Panc1 (cell line): ENCODE results near the gene EFTUD2. TPM values are rescaled to one million over a fixed set of nuclear protein-coding genes. Genes with fewer than 3 reads are reported as not detected.

ENCODE experiments used
- ATAC-seq: fragments of 200-7000 bp; cut with Tn5 transposase; 2 replicates; pipeline ENCODE4 v1.9.1; 2020; ENCODE audit warnings: mild to moderate bottlenecking, moderate library complexity
- BruUV-seq: library from RNA; stranded (reverse); fragments of 400-500 nt; replicated peaks from 2 replicates; lab custom pipeline; 2021; lab: Mats Ljungman, UMichigan
- CTCF ChIA-PET: fragments of 300-600 bp; sonication (Branson Sonifier 250); formaldehyde crosslinking; loops from one replicate; lab custom pipeline; 2022; ENCODE audit warnings: antibody characterized with exemption; lab: Charles Lee
- POLR2A ChIA-PET: fragments of 300-600 bp; sonication (Branson Sonifier 250); formaldehyde crosslinking; loops from one replicate; lab custom pipeline; 2022; ENCODE audit warnings: antibody characterized with exemption; lab: Charles Lee
- DNase-seq: peaks from one replicate; pipeline ENCODE4 v3.0.0-alpha.2; 2010; ENCODE audit warnings: low read depth, low spot score
- H3K27ac ChIP-seq: 2 replicates; pipeline ENCODE4 v1.5.1; 2011; ENCODE audit warnings: mild to moderate bottlenecking, low read length, inconsistent platforms
- H3K27me3 ChIP-seq: fragments of 200-500 bp; sonication (Bioruptor generic); 2 replicates; pipeline ENCODE4 v1.6.0; 2014; ENCODE audit warnings: low read length, inconsistent platforms; ENCODE audit not compliant: control insufficient read depth, insufficient read depth
- H3K36me3 ChIP-seq: fragments of 200-500 bp; sonication (Bioruptor generic); 2 replicates; pipeline ENCODE4 v1.5.1; 2014; ENCODE audit warnings: inconsistent platforms, mild to moderate bottlenecking, low read length, moderate library complexity; ENCODE audit not compliant: control insufficient read depth, insufficient read depth
- H3K4me1 ChIP-seq: 2 replicates; pipeline ENCODE4 v1.5.1; 2011; ENCODE audit warnings: inconsistent platforms, mild to moderate bottlenecking, low read length, moderate library complexity; ENCODE audit not compliant: control insufficient read depth, insufficient read depth
- H3K4me3 ChIP-seq, 2 experiments: 2 replicates each; pipeline ENCODE4 v1.5.1; 2011 to 2012; ENCODE audit warnings: low read depth in 2 of 2, low read length in 2 of 2, mild to moderate bottlenecking in 2 of 2, inconsistent platforms in 1 of 2, moderate library complexity in 1 of 2
- H3K9me3 ChIP-seq: fragments of 200-500 bp; sonication (Bioruptor generic); 2 replicates; pipeline ENCODE4 v1.5.1; 2014; ENCODE audit warnings: low read depth, mild to moderate bottlenecking, inconsistent platforms, low read length, moderate library complexity; ENCODE audit not compliant: control insufficient read depth, insufficient read depth
- CTCF ChIP-seq: fragments of 450-650 bp; IDR thresholded peaks from 2 replicates; pipeline ENCODE4 v1.5.1; 2017; ENCODE audit warnings: mild to moderate bottlenecking
- POLR2AphosphoS5 ChIP-seq: IDR thresholded peaks from 2 replicates; pipeline ENCODE4 v1.6.1; 2012; ENCODE audit warnings: mild to moderate bottlenecking, low read depth, low read length, moderate library complexity
- REST ChIP-seq, 2 experiments: IDR thresholded peaks; 2 replicates each; pipeline ENCODE4 v1.6.1; 2011 to 2012; ENCODE audit warnings: low read depth in 2 of 2, control low read depth in 1 of 2, low read length in 1 of 2, mild to moderate bottlenecking in 1 of 2, moderate library complexity in 1 of 2; ENCODE audit not compliant: insufficient read depth in 1 of 2
- SIN3A ChIP-seq: IDR thresholded peaks from 2 replicates; pipeline ENCODE4 v1.6.1; 2012; ENCODE audit warnings: low read depth, mild to moderate bottlenecking, low read length, moderate library complexity, borderline replicate concordance; ENCODE audit not compliant: insufficient read depth
- TCF7L2 ChIP-seq: IDR thresholded peaks from 2 replicates; pipeline ENCODE4 v1.6.1; 2011; ENCODE audit warnings: mild to moderate bottlenecking, low read depth, low read length, inconsistent platforms
- in situ Hi-C: cut with HindIII; loops from 2 replicates; pipeline ENCODE4 v1.10.0; 2016; ENCODE audit warnings: low sequenced_read_pairs, low pct_unique_long_range_greater_than_20kb
- intact Hi-C: fragments of 100-400 bp; cut with micrococcal nuclease; formaldehyde crosslinking; loops from one replicate; pipeline ENCODE4 v1.10.0; 2022; ENCODE audit not compliant: unreplicated experiment
- total RNA-seq: library from RNA; stranded (reverse); gene quantifications from one replicate; pipeline ENCODE4 v1.2.1, GENCODE V29; 2021; ENCODE audit not compliant: unreplicated experiment

EFTUD2 gene
- total RNA-seq, 1 experiment from 2014 or later, result 98.0 TPM

- H3K36me3 ChIP-seq, result peaks cover 14% of the 10 kb centered on the region
- no peak overlapping the region for H3K4me3 ChIP-seq
- H3K4me1 ChIP-seq, result peaks cover 6% of the 10 kb centered on the region
- TF ChIP-seq TCF7L2 (no peak), POLR2AphosphoS5 (no peak), REST (IDR thresholded peaks at IDR 0.05; ENCODE audit: insufficient read depth in 1 of 2, low read depth in 2 of 2, low read length in 1 of 2) (no peak), SIN3A (no peak), CTCF (no peak)
- no peaks in the 10 kb centered on the region for H3K9me3 ChIP-seq
- no peaks in the 10 kb centered on the region for H3K27me3 ChIP-seq
- intact Hi-C loops (no loop called here), in situ Hi-C loops (no loop called here)
- BruUV-seq, result no TSS peak
- peak overlapping the region; percentile 57; the same call in 1 of the 2 replicates for H3K27ac ChIP-seq
- ChIA-PET CTCF (no interaction called here), POLR2A (no interaction called here)
- DNase-seq (no peak), ATAC-seq (no peak)
Observed at GRCh38 chr17:44807093-44807816, 92.0 kb downstream of the EFTUD2 start.

- H3K36me3 ChIP-seq, result peaks cover 19% of the 10 kb centered on the region
- POLR2A ChIA-PET, result no interaction called here
- no peaks in the 10 kb centered on the region for H3K27me3 ChIP-seq
- TSS peak; percentile 44 for BruUV-seq
- in situ Hi-C loops, result no loop called here
- H3K4me1 ChIP-seq, result peaks cover 6% of the 10 kb centered on the region
- intact Hi-C loops, result no loop called here
- no peaks in the 10 kb centered on the region for H3K9me3 ChIP-seq
- ATAC-seq (no peak), DNase-seq (no peak)
- CTCF ChIA-PET, result no interaction called here
- TF ChIP-seq POLR2AphosphoS5 (no peak), SIN3A (no peak), CTCF (no peak), REST (IDR thresholded peaks at IDR 0.05; ENCODE audit: insufficient read depth in 1 of 2, low read depth in 2 of 2, low read length in 1 of 2) (no peak), TCF7L2 (no peak)
- no peak overlapping the region for H3K27ac ChIP-seq
- H3K4me3 ChIP-seq, result no peak overlapping the region
Observed at GRCh38 chr17:44804302-44805089, 94.7 kb downstream of the EFTUD2 start.
